ENCODE measurements around the gene AIP.
A peak's percentile ranks its signal among the peaks of the same experiment; 100 is the strongest.
"Not testable (repeated sequence)": the region's sequence is repeated elsewhere in the genome, so short reads cannot be mapped to it uniquely, and the experiment has no call there.

Gene AIP

DNA sequence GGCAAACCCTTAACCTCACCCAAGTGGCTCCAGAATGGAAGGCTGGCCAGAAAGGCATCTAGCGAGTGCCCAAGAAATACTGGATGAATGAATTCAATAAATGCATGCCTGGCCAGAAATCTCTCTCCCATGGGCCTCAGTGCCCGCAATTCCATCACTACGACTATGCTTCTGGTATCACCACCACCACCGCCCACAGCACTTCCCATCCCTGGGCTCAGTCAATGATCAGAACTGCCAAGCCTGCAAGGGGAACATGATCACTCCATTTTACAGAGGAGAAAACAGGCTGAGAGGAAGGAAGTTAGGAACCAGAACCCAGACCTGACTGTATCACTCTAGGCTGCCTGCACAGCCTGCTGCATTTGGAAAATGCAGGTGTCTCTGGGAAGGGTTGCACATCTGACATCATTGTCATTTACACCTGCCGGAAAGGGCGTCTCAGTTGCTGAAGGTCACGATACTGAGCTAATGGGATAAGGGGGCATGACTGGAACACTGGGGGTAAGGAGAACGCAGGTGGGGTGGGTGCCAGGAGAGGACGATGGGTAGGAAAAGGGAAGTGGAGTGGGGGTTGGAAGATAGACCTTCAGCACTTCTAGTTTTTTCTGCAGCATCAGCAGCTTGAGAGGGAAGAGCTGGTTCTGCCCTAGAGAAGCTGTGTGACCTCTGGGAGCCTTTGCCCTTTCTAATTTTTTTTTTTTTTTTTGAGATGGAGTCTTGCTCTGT lies 33.5 kb upstream of the AIP start:
- DNase-seq = peak; percentile 82

DNA sequence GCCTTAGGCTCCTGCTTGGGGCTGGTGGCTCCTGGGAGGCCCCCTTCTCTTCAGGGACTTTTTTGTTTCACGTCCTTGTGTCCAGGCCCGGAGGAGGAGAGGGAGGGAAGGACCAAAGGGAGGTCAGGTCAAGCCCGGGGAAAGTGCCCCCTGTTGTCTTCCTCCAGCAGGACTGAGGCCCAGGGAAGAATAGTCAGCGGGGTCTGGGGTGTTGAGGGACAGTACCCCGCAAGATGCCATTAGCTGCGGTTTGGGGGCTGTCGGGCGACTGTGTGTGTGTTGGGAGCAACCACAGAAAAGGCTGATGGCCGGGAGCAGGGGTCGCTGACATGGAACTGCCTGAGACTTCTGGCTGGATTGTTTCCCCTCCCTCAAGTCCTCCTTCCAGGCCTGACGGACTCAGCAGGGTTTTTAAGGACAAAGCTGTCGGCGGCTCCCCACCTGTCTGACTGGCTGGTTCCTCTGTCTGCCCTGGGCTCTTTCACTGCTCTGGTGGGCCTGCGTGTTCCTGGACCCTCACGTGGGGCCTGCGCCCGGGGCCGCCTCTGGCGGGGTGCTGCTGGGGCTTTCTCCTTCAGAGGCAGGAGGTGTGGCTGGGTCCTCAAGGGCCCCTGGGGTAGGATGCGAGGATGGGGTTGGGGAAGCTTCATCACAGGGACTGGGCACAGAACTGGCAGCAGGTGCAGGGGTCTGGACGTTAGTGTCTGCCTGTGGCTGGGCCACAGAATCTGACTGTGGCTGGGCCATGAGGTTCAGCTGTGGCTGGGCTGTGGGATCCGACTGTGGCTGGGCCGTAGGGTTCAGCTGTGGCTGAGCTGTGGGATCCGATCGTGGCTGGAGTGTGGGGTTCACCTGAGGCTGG lies 31.8 kb upstream of the AIP start:
- no peak for DNase-seq

DNA sequence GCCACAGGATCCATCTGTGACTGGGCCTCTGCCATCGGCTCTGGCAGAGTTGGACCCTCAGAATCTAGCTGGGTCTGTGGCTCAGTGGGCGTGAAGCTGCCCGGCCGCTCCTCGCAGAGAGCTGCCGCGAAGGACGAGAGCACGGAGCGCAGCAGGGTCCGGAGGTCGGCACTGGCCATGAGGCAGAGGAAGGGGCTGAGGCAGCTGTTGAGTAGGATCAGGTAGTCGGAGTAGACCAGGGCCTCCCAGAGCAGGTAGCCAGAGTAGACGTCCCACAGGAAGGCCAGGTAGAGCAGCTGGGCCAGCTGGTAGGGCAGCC lies 31.2 kb upstream of the AIP start:
- DNase-seq = no peak

DNA sequence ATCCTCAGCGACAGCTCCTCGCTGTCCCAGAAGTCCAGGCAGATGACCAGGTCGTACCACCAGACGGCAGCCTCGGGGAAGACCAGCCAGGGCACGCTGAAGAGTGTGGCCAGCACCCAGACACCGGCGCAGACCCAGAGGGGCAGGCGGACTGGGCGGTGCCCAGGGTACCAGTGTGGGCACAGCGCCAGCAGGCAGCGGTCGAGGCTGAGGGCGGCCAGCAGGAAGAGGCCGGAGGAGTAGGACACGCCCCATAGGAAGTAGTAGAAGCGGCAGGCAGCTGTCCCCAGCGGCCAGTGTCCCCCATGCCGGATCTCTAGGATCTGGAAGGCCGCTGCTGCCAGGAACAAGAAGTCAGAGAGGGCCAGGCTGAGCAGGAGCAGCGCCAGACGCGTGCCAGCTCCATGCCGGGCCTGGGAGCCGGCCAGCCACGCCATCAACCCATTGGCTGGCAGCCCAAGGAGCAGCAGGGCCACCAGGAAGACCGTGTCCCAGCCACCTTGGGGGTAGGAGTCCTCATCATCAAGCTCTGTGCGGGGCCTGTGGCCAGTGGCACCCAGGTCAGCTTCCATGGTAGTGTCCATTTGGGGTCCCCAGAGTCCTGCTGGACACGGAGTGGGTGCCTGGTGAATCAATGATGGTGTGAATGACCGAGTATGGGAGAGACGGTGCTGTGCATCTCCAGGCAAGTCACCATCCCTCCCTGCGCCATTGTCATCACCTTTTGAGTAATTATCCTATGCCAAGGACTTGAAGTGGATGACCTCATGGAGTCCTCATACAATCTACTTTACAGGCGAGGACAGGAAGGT lies 30.5 kb upstream of the AIP start, which contains the start of gene GPR152:
Gene GPR152 (minus strand): TSS at position 589 of the 812 bp plus-strand sequence. CDS start 5 bp downstream, at position 584.
- DNase-seq = peak; percentile 83

DNA sequence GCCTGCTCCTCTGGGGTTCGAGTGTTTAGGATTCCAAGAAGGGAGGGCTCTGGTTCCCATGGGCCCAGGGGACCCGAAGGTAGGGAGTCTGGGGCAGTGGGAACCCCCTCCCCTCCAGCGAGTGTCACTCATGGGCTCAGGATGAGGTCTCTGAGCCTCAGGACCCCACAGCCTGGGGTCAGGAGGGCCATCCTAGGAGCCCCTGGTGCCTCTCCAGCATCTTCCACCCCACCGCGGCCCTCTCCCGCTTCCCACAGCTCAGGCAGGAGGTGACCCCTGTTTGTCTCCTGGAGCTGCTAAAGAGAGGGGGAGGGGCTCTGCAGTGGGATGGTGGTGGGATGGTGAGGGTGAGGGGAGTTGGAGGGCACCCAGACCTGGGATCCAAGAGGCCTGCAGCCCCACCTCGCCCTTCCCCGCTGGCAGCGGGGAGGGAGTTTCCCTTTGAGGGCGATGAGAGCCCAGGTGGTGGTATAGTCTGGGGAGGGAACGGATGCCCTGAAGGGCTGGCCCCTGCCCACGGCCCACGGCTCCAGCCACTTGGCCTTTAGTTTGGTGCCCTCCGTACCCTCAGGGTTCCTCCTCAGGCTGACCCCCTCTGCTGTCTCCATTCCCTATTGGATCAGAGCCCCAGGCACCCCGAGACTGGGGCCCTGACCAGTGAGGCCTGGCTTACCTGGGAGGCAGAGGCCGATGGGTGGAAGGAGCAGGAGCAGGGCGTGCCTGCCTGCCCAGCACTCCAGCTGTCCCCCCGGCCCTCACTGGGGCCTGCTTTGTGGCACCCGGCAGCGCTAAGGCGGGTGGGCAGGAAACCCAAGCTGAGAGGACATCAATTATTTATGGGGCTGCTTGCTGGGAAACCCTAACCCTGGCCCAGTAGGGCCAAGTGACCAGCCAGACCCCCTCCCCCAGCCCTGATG lies 28.8 kb upstream of the AIP start:
- no peak for DNase-seq

DNA sequence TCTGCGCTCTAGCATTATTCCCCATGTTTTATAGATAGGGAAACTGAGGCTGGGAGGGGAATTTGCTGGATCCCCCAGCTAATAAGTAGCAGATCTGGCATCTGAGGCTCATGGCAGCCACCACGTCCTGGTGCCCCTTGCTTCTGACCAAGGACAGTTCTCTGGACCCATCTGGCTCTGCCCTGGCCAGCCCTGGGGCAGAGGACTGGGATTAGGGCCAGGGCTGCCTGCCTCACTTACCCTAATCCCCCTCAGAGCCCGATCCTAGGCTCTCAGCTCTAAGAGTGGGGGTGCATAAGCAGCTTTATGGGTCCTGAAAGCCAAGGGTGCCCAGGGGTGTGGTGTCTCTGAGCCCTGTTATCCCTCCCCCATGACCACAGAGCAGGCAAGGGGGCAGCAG lies 27.8 kb upstream of the AIP start, which contains the start of gene CABP4:
Gene CABP4 (plus strand): TSS at position 301 of the 400 bp plus-strand sequence. CDS start 70 bp downstream, at position 371.
- no peak for DNase-seq

DNA sequence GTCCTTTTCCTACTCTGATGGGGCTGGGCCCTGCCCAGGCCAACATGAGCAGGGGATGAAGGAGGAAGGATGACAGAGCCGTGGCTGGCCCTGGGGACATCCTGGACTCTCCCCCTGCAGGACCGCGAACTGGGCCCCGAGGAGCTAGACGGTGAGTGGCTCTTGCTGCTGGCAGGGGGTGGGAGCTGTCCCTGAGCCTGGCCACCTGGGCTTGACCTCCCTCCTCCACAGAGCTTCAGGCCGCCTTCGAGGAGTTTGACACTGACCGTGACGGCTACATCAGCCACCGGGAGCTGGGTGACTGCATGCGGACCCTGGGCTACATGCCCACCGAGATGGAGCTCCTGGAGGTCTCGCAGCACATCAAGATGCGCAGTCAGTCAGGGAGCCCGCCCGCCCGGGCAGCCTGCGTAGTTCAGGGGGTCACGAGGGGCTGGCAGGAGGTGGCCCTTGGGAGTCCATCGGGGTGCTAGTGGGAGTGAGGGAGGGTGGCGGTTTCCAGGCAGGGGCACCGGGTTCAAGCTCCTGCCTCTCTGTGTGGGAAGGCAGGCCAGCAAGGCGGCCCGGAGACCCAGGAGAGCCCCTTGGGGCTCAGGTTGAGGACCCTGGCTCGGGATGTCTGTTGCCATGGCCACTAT lies 26.6 kb upstream of the AIP start:
- DNase-seq = no peak

DNA sequence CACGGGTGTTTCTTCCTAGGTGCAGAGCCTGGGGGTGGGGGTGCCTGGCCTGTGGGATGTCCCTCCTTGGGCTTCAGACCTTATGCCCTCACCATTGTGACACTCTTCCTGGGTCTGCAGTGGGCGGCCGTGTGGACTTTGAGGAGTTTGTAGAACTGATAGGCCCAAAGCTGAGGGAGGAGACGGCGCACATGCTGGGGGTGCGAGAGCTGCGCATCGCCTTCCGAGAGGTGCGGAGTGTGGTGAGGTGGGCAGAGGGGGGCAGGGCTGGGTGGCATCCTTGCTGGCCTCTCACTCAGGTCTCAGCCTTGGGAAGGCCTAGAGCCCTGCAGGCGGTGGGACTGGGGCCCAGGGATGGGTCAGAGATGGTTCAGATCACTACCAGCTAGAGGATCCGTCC lies 25.4 kb upstream of the AIP start:
- no peak for DNase-seq

DNA sequence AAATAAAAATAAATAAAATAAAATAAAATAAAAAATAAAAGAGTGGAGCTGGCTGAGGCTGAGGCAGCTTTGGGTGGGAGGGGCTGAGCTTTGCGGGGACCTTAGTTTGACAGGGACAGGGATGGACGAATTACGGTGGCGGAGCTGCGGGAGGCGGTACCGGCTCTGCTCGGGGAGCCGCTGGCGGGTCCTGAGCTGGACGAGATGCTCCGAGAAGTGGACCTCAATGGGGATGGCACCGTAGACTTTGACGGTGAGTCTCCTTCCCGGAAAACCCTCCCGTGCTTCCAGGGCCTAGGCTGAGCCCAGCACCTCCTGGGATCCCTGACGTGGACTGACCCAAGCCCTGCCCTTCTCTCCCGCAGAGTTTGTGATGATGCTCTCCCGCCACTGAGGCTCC lies 24.6 kb upstream of the AIP start:
- no peak for DNase-seq

DNA sequence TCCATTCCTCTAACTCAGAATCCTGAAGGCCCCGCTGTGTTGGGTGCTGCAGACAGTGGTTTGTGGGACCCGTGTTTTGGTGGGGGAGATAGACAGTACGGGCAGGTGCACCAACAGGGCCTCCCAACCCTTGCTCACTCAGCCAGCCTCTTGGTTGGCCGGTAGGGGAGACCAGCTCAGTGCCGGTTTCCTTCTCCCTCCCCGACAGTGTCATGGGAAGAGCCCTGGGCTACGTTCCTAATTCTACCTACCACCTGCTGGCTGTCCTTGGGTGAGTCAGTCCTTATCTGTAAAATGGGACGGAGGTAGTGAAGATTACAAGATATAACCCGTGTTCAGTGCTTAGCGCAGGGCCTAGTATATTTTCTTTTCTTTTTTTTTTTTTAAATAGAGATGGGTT lies 19.6 kb upstream of the AIP start:
- no peak for DNase-seq

DNA sequence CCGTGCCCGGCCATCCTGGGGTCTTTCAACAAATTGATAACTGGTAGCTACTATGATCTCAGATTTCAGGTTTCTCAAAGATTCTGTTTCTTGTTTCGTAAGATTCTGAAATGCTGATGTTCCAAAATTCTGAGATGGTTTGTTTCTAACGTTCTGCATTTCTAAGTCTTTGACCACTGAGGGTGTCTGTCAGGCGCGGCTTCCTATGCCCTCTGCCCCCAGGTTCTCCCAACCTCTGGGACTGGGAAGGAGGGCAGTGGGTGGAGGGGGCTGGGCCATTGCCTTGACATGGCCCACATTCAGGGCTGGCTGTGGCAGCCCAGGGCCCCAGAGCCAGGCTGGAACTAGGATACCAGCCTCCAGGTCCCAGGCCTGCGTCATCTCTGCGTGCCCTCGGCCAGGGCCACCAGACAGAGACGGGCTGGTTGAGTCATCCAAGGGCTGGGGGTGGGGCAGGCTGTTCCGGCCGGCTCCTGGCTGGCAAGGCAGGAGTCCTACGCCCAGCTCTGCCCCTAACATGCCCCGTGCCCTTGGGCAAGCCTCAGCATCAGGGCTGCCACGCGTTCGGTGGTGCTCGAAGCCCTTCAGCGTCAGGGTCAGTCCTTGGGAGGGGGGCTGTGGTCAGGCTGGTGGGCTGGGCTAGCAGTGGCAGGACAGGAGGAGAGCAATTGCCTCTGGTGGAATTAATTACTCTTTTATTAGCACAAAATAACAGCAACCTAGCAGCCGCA lies 19.0 kb upstream of the AIP start:
- DNase-seq = no peak

DNA sequence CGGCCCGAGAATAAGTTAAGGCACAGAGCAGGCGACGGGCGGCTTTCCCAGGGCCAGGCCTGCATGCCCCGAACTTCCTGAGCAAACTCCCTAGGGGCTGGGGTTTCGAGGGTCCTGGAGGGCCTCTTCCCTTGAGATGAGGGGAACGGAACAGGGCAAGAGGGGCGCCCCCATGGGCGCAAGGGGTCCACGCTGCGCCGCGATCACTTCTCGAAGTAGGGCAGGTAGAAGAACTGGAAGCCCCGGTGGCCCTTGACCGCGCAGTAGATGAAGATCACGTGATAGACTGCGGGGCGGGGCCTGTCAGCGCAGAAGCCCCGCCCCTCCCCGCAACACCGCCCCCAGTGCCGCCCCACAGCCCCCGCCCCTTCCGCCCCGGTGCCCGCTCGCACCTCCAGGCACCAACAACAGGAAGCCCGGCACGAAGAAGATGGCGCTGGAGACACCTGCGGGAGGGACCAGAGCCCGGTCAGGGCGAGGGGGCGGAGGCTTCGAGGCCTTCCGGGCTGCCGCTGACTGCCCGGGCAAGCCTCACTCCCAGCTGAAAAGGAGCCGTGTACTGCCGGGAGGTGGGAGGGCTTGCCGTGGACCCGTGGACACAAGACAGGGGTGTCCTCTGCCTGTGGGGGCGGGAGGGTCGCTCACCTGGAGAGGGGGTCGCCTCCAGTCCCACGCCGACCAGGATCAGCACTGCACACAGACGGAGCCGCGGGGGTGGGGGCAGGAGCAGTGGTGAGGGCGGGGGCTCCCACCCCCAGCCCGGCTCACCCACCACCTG lies 18.2 kb upstream of the AIP start:
- peak; percentile 69 for DNase-seq

DNA sequence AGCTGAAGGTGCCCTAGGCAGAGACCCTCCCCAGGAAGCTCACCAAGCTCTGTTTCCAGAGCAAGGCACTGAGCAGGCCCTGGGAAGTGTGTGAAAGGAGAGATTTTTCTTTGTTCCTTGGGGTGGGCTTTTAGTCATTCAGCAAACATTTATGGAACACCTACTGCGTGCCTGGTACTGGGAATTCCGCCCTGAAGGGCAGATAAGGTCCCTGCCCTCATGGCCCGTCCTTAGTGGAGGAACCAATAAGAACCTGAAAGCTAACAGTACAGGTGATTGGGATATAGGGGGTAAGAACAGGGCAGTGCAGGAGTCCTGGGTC lies 17.7 kb upstream of the AIP start:
- no peak for DNase-seq

DNA sequence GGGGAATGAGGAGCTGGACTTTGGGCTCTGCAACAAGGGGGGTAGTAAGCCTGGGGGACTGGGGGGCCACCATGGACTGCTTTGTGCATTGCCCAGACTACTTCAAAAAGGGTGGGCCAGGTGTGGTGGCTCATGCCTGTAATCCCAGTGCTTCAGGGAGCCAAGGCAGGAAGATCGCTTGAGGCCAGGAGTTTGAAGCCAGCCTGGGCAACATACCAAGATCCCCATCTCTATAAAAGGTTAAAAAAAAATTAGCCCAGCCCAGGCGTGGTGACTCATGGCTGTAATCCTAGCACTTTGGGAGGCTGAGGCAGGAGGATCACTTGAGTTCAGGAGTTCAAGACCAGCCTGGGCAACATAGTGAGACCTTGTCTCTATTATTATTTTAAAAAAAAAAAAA lies 17.3 kb upstream of the AIP start:
- DNase-seq = not testable (repeated sequence)

DNA sequence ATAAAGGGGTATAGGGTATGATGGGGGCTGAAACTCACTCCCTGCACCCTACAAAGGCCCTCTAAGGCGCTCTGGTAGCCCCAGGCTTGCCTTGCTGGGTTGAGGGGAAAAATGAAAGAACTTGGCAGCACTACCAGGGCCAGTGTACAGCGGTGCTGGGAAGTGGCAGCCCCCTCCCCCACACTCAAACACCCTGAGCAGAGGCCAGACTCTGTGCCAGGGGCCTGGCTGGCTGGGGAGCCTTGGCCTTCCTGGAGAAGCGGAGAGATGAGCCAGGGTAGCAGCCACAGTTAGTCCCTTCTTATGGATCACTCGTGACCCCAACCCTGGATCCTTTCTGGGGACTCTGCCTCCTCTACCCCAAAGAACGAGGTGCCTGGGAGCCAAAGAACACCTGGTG lies 16.5 kb upstream of the AIP start:
- DNase-seq = no peak

DNA sequence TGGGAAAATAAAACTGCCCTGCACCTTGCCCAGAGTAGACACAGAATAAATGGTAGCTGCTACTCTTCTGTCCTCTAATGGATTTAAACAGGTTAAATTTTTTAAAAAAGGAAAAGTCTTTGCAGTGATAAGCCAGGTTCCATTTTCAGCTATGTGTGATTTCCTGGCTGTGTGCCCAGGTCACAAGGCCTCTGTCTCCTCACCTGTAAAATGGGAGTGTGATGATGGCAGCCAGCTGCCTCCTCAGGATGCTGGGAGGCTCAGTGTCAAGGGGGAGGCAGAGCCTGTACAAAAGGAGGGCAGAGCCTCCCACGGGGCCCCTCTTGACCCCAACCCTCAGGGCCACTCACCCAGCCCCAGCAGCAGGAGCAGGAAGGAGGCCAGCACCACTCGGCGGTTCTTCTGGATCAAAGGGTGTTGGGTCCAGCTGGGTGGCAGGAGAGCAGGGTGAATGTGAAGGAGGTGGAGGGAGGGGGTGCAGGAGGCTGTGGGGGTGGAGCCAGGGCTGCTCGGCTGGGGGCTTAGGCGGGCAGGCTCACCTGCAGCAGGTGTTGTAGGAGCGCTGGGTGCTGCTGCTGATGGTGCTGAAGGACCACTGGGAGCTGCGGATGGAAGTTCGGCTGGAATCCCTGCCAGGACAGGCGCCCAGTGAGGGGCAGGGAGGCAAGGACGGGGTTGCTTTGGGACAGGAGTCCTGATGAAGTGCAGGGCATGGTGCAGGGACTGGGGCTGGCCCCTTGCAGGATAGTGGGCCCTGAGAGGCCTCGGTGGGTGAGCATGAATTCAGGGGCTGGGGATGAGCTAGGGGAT lies 15.7 kb upstream of the AIP start:
- no peak for DNase-seq

DNA sequence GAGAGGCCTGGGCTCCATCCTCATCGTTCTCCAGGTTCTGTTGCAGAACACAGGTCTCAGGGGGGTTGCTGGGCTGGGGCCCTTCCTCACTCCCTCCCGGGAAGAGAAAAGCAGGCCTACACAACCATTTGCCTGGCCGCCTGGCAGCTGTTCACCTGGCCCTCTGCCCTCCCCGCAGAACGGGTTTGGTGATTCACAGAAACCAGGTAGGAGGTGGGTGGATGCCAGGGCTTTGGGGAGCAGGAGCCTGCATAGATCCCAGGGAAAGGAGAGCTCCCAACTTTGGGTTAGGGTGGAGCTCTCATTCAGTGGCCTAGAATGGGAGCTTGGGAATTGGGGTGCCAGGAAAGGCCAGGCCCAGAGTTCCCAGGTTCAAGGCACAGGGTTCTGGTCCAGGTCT lies 14.8 kb upstream of the AIP start:
- DNase-seq = no peak

DNA sequence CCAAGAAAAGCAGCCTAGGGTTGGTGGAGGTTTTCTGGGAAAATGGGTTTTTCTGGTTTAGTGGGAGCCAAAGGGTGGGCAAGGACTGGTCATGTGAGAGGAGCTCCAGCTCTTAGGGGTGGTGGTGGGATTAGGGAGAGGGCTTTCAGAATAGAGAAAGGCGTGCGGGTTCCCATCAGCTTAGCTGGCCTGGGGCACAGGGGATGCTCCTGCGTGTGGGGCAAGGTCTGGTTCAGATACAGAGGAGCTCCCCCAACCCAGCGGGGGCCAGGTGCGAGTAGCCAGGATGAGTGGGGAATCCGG lies 14.4 kb upstream of the AIP start:
- no peak for DNase-seq

DNA sequence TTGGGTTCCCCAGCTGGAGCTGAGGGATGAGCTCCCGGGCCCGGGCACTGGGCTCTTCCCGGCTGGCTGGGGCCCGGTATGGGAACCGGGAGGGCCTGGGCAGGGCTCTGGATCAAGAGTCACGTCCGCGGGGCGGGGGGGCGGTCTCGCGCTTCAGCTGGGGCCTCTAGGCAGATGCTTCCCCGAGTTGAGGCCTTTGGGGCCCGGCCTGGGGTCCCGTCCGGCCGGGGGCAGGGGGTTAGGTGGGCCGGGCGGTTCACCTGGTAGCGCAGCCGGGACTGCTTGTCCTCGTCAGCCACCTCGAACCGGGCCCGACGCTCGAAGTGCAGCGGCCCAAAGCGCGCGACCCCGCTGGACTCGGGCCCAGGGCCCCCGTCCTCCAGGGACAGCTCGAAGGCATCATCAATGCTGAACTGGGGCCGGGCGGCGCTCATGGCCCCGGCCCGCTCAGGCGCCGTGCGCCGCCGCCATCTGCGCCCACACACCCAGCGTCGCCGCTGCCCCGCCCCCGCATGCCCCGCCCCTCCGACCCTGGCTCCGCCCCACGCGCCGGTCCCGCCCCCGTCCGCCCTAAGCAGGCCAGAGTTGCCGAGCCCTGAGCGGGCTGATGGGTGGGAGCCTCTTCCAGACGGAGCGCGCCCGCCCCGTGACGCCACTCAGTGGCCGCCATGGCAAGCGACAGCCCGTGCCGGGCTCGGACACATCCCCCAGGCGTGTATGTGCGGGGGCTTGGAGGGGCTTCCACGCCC lies 13.9 kb upstream of the AIP start, which contains the start of gene TMEM134:
Gene TMEM134 (minus strand): TSS at position 493 of the 749 bp plus-strand sequence. CDS start 59 bp downstream, at position 434.
- peak; percentile 75 for DNase-seq
